NB4 (cell line): ENCODE results near the gene KAZN.

Experiments
- DNase-seq: peaks from one replicate; pipeline ENCODE4 v3.0.0; 2010; ENCODE audit warnings: low read depth
- H3K4me3 ChIP-seq: one replicate; pipeline ENCODE4 v1.5.1; 2011; ENCODE audit warnings: mild to moderate bottlenecking, low read depth, low read length, moderate library complexity
- CTCF ChIP-seq: IDR thresholded peaks from one replicate; pipeline ENCODE4 v1.5.1; 2012; ENCODE audit warnings: low read depth, low read length
- MAX ChIP-seq: IDR thresholded peaks from 2 replicates; pipeline ENCODE4 v1.6.1; 2011; ENCODE audit warnings: low read depth, low read length
- MYC ChIP-seq: IDR thresholded peaks from 2 replicates; pipeline ENCODE4 v1.6.1; 2011; ENCODE audit warnings: low read depth, low read length
- POLR2A ChIP-seq: IDR thresholded peaks from 2 replicates; pipeline ENCODE4 v1.6.1; 2011; ENCODE audit warnings: mild to moderate bottlenecking; ENCODE audit not compliant: insufficient read length; ENCODE audit errors: extremely low read depth

The KAZN gene

GRCh38 chr1:14865106-14865505 is 266.6 kb downstream of the KAZN start:
- no peak for TF ChIP-seq CTCF
- TF ChIP-seq MAX, result no peak
- no peak for TF ChIP-seq POLR2A
- no peak for TF ChIP-seq MYC
- DNase-seq, result no peak
- no peak overlapping the region for H3K4me3 ChIP-seq

GRCh38 chr1:14866911-14867612 is 268.6 kb downstream of the KAZN start:
- no peak overlapping the region for H3K4me3 ChIP-seq
- DNase-seq, result peak; percentile 32
- no peak for TF ChIP-seq MAX
- no peak for TF ChIP-seq POLR2A
- no peak for TF ChIP-seq MYC
- TF ChIP-seq CTCF, result no peak

GRCh38 chr1:14869187-14869586 is 270.7 kb downstream of the KAZN start:
- no peak for DNase-seq
- TF ChIP-seq POLR2A (no peak), MAX (no peak), CTCF (no peak), MYC (no peak)
- no peak overlapping the region for H3K4me3 ChIP-seq

- DNase-seq, result no peak
Observed at GRCh38 chr1:14871218-14871970, 272.9 kb downstream of the KAZN start.

GRCh38 chr1:14872762-14873161 is 274.3 kb downstream of the KAZN start:
- TF ChIP-seq POLR2A, result no peak
- no peak for TF ChIP-seq MYC
- no peak for TF ChIP-seq MAX
- no peak for TF ChIP-seq CTCF
- DNase-seq, result no peak
- no peak overlapping the region for H3K4me3 ChIP-seq

More at GRCh38 chr1:14871218-14871970, 272.9 kb downstream of the KAZN start:
- H3K4me3 ChIP-seq, result no peak overlapping the region
- TF ChIP-seq POLR2A (no peak), MAX (no peak), CTCF (no peak), MYC (no peak)
